IMR-90 (cell line): ENCODE results near the gene TNS3. TPM values are rescaled to one million over a fixed set of nuclear protein-coding genes. Genes with fewer than 3 reads are reported as not detected.

Experiments used
- ATAC-seq: fragments of 200-7000 bp; cut with Tn5 transposase; 2 replicates; pipeline ENCODE4 v1.9.1; 2020; ENCODE audit warnings: low read depth, mild to moderate bottlenecking, moderate library complexity
- BruUV-seq: library from RNA; stranded (reverse); fragments of 400-500 nt; replicated peaks from 2 replicates; lab custom pipeline; 2021; lab: Mats Ljungman, UMichigan
- CTCF ChIA-PET: fragments of 300-600 bp; formaldehyde crosslinking; extraction: SDS; loops from one replicate; lab custom pipeline; 2021; ENCODE audit warnings: antibody characterized with exemption; lab: Yijun Ruan, JAX
- POLR2A ChIA-PET: fragments of 300-600 bp; sonication (Branson Sonifier 250); formaldehyde crosslinking; loops from one replicate; lab custom pipeline; 2022; ENCODE audit warnings: antibody characterized with exemption; ENCODE audit not compliant: unreplicated experiment; lab: Charles Lee
- DNase-seq: peaks from one replicate; pipeline ENCODE4 v3.0.0; 2013
- H2AFZ ChIP-seq: replicated peaks from 2 replicates; pipeline ENCODE3; 2013; ENCODE audit warnings: low read length, mild to moderate bottlenecking; ENCODE audit not compliant: poor library complexity
- H2AK5ac ChIP-seq: 2 replicates; pipeline ENCODE4 v1.6.1; 2013; ENCODE audit warnings: low read depth, low read length, inconsistent platforms
- H2AK9ac ChIP-seq: replicated peaks from 2 replicates; pipeline ENCODE3; 2013; ENCODE audit warnings: mild to moderate bottlenecking, low read depth, low read length, moderate library complexity; ENCODE audit not compliant: poor library complexity
- H2BK120ac ChIP-seq: 2 replicates; pipeline ENCODE4 v1.6.1; 2013; ENCODE audit warnings: low read depth, low read length, inconsistent platforms
- H2BK15ac ChIP-seq: 3 replicates; pipeline ENCODE4 v1.6.1; 2013; ENCODE audit warnings: low read depth, low read length, inconsistent platforms
- H2BK20ac ChIP-seq: 2 replicates; pipeline ENCODE4 v1.6.1; 2013; ENCODE audit warnings: low read depth, mild to moderate bottlenecking, inconsistent platforms, low read length, moderate library complexity
- H2BK5ac ChIP-seq: 2 replicates; pipeline ENCODE4 v1.6.1; 2013; ENCODE audit warnings: mild to moderate bottlenecking, low read depth, low read length, inconsistent platforms; ENCODE audit not compliant: poor library complexity, severe bottlenecking
- H3K14ac ChIP-seq: replicated peaks from 2 replicates; pipeline ENCODE4 v1.6.1; 2013; ENCODE audit warnings: low read depth, low read length, inconsistent platforms
- H3K18ac ChIP-seq: 2 replicates; pipeline ENCODE4 v1.6.1; 2013; ENCODE audit warnings: low read depth, low read length, control low read depth
- H3K23ac ChIP-seq: 2 replicates; pipeline ENCODE4 v1.6.1; 2013; ENCODE audit warnings: low read depth, low read length, inconsistent platforms
- H3K27ac ChIP-seq: 2 replicates; pipeline ENCODE4 v1.5.1; 2013; ENCODE audit warnings: mild to moderate bottlenecking, control low read depth, low read length; ENCODE audit not compliant: insufficient read depth
- H3K27me3 ChIP-seq: 2 replicates; pipeline ENCODE4 v1.6.1; 2013; ENCODE audit warnings: low read length; ENCODE audit not compliant: control insufficient read depth, insufficient read depth
- H3K36me3 ChIP-seq: 2 replicates; pipeline ENCODE4 v1.6.1; 2013; ENCODE audit warnings: low read length, mixed read lengths; ENCODE audit not compliant: control insufficient read depth, insufficient read depth
- H3K4ac ChIP-seq: 2 replicates; pipeline ENCODE4 v1.6.1; 2013; ENCODE audit warnings: low read depth, low read length, inconsistent platforms
- H3K4me1 ChIP-seq: 2 replicates; pipeline ENCODE4 v1.6.1; 2013; ENCODE audit warnings: low read length, mixed read lengths; ENCODE audit not compliant: control insufficient read depth, insufficient read depth
- H3K4me2 ChIP-seq: 2 replicates; pipeline ENCODE4 v1.6.1; 2013; ENCODE audit warnings: low read depth, mild to moderate bottlenecking, control low read depth, low read length, moderate library complexity
- H3K4me3 ChIP-seq: 2 replicates; pipeline ENCODE4 v1.5.1; 2013; ENCODE audit warnings: low read depth, mild to moderate bottlenecking, control low read depth, low read length, moderate library complexity; ENCODE audit not compliant: insufficient read depth
- H3K56ac ChIP-seq: 2 replicates; pipeline ENCODE4 v1.6.1; 2013; ENCODE audit warnings: low read length, inconsistent platforms; ENCODE audit not compliant: insufficient read depth; ENCODE audit errors: extremely low read depth
- H3K79me1 ChIP-seq, 2 experiments: 2 replicates each; pipeline ENCODE4 v1.6.1; 2013; ENCODE audit warnings: low read length in 2 of 2, inconsistent platforms in 1 of 2, low read depth in 1 of 2
- H3K9ac ChIP-seq: 2 replicates; pipeline ENCODE4 v1.6.1; 2013; ENCODE audit warnings: low read depth, low read length, control low read depth
- H3K9me1 ChIP-seq: 2 replicates; pipeline ENCODE4 v1.6.1; 2013; ENCODE audit warnings: low read length, inconsistent platforms; ENCODE audit not compliant: insufficient read depth
- H3K9me3 ChIP-seq: 2 replicates; pipeline ENCODE4 v1.6.1; 2013; ENCODE audit warnings: low read length; ENCODE audit not compliant: control insufficient read depth, insufficient read depth
- H4K20me1 ChIP-seq: 2 replicates; pipeline ENCODE4 v1.6.1; 2013; ENCODE audit warnings: low read length, inconsistent platforms; ENCODE audit not compliant: insufficient read depth
- H4K5ac ChIP-seq: 2 replicates; pipeline ENCODE4 v1.6.1; 2013; ENCODE audit warnings: mild to moderate bottlenecking, low read depth, low read length, control low read depth
- H4K8ac ChIP-seq, 2 experiments: 2 replicates each; pipeline ENCODE4 v1.6.1; 2013; ENCODE audit warnings: low read depth in 2 of 2, low read length in 2 of 2, control low read depth in 1 of 2, inconsistent platforms in 1 of 2
- H4K91ac ChIP-seq: 2 replicates; pipeline ENCODE4 v1.6.1; 2013; ENCODE audit warnings: low read depth, low read length, inconsistent platforms; ENCODE audit not compliant: insufficient read depth
- FOS ChIP-seq: fragments of 150-350 bp; IDR thresholded peaks from 2 replicates; pipeline ENCODE4 v1.6.1; 2016; ENCODE audit warnings: low read depth, low read length
- MAFK ChIP-seq: IDR thresholded peaks from 2 replicates; pipeline ENCODE4 v1.6.1; 2012; ENCODE audit warnings: low read depth, low read length, improper control_type of control experiment
- NFE2L2 ChIP-seq: fragments of 150-350 bp; IDR thresholded peaks from 2 replicates; pipeline ENCODE4 v1.6.1; 2016; ENCODE audit warnings: low read depth, mild to moderate bottlenecking, low read length
- RFX5 ChIP-seq: IDR thresholded peaks from 2 replicates; pipeline ENCODE4 v1.8.0; 2012; ENCODE audit warnings: low read depth, mild to moderate bottlenecking, low read length, moderate library complexity
- SMC3 ChIP-seq: fragments of 150-350 bp; IDR thresholded peaks from 2 replicates; pipeline ENCODE4 v1.6.1; 2016; ENCODE audit warnings: low read depth, mild to moderate bottlenecking, antibody characterized with exemption, low read length, moderate library complexity
- WGBS, 2 experiments: methylation state at CpG; one replicate each; pipeline versions ENCODE4 v1.1.5 to v1.1.7; 2013; ENCODE audit warnings: missing lambda C conversion rate in 2 of 2; ENCODE audit not compliant: insufficient read length in 1 of 2; ENCODE audit errors: extremely low coverage in 2 of 2; 5-methylcytosine and 5-hydroxymethylcytosine counted together
- dilution Hi-C: fragments of 300-500 bp; cut with HindIII; formaldehyde crosslinking; loops from one replicate; pipeline ENCODE4 v1.14.3; 2018; ENCODE audit warnings: low sequenced_read_pairs; ENCODE audit not compliant: unreplicated experiment
- in situ Hi-C: fragments of 300-500 bp; cut with MboI; formaldehyde crosslinking; loops from 3 replicates; pipeline ENCODE4 v1.14.3; 2019; ENCODE audit warnings: low sequenced_read_pairs, inconsistent platforms, mixed read lengths
- intact Hi-C: fragments of 100-400 bp; cut with micrococcal nuclease; formaldehyde crosslinking; loops from 2 replicates; pipeline ENCODE4 v1.10.0; 2022
- polyA plus RNA-seq, 3 experiments: library from polyadenylated mRNA; depleted of rRNA; stranded (reverse); fragments of >200 nt; gene quantifications; 2 replicates each; pipeline ENCODE4 v1.2.3, GENCODE V29; 2012; ENCODE audit warnings: low replicate concordance in 1 of 3
- total RNA-seq: library from RNA; depleted of rRNA; stranded (reverse); fragments of >200 nt; gene quantifications from 2 replicates; pipeline ENCODE4 v1.2.3, GENCODE V29; 2012
- TF ChIP-seq, protein P1 (sequence below): fragments of 150-350 bp; IDR thresholded peaks from 2 replicates; pipeline ENCODE4 v1.6.1; 2017; ENCODE audit warnings: mild to moderate bottlenecking, antibody characterized with exemption, low read length, low read depth

Gene TNS3
- total and polyA plus RNA-seq, 2 of the 4 experiments (the other 2 are of a cell fraction): 64.3 to 79.2 TPM

- H3K4me3 ChIP-seq: no peak overlapping the region
- no peak overlapping the region for H3K18ac ChIP-seq
- no peak overlapping the region for H4K8ac ChIP-seq
- H3K4me2 ChIP-seq: no peak overlapping the region
- intact Hi-C loops (no loop called here), in situ Hi-C loops (no loop called here), dilution Hi-C loops (no loop called here)
- H2BK5ac ChIP-seq: no peak overlapping the region
- TF ChIP-seq NFE2L2: no peak
- TF ChIP-seq, protein P1, sequence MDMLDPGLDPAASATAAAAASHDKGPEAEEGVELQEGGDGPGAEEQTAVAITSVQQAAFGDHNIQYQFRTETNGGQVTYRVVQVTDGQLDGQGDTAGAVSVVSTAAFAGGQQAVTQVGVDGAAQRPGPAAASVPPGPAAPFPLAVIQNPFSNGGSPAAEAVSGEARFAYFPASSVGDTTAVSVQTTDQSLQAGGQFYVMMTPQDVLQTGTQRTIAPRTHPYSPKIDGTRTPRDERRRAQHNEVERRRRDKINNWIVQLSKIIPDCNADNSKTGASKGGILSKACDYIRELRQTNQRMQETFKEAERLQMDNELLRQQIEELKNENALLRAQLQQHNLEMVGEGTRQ: no peak
- TF ChIP-seq RFX5: no peak
- TF ChIP-seq FOS: no peak
- TF ChIP-seq SMC3: no peak
- TF ChIP-seq MAFK: no peak
- no peak overlapping the region for H3K23ac ChIP-seq
- WGBS, 2 experiments: 100% methylated on average over 3 of the region's 7 CpGs; no CpG with 5 or more reads in 1 of the 2 experiments
- H3K27me3 ChIP-seq: no peaks in the 10 kb centered on the region
- no TSS peak for BruUV-seq
- H3K27ac ChIP-seq: no peak overlapping the region
- H3K4me1 ChIP-seq: peaks cover 10% of the 10 kb centered on the region
- H2BK120ac ChIP-seq: no peak overlapping the region
- no peak overlapping the region for H2AK9ac ChIP-seq
- no peak for DNase-seq
- H3K79me1 ChIP-seq: peaks cover 54 to 96% of the 10 kb centered on the region in 2 experiments
- peaks cover 49% of the 10 kb centered on the region for H3K9me1 ChIP-seq
- H4K20me1 ChIP-seq: peaks cover 97% of the 10 kb centered on the region
- H4K91ac ChIP-seq: no peak overlapping the region
- H3K9me3 ChIP-seq: no peaks in the 10 kb centered on the region
- H3K4ac ChIP-seq: no peak overlapping the region
- no peak overlapping the region for H3K56ac ChIP-seq
- H2AK5ac ChIP-seq: no peak overlapping the region
- ChIA-PET POLR2A (no interaction called here), CTCF (no interaction called here)
- no peak overlapping the region for H3K14ac ChIP-seq
- H3K9ac ChIP-seq: no peak overlapping the region
- H2BK20ac ChIP-seq: no peak overlapping the region
- H3K36me3 ChIP-seq: peaks cover 21% of the 10 kb centered on the region
- no peak overlapping the region for H2AFZ ChIP-seq
- no peak overlapping the region for H4K5ac ChIP-seq
- no peak for ATAC-seq
- H2BK15ac ChIP-seq: no peak overlapping the region
These were observed 224.0 kb downstream of the TNS3 start for GRCh38 chr7:47357863-47358262.
